GM12878 (cell line): ENCODE data around the gene CLEC17A. TPM values are rescaled to one million over a fixed set of nuclear protein-coding genes. Genes with fewer than 3 reads are reported as not detected.

Experiments
- BACH1 ChIP-seq: fragments of 450-650 bp; IDR thresholded peaks from 2 replicates; pipeline ENCODE4 v1.6.1; 2017; ENCODE audit warnings: mild to moderate bottlenecking, borderline replicate concordance
- BCL11A ChIP-seq: IDR thresholded peaks from 2 replicates; pipeline ENCODE4 v1.6.1; 2011; ENCODE audit warnings: low read depth, low read length
- BCL3 ChIP-seq: IDR thresholded peaks from 2 replicates; pipeline ENCODE4 v1.6.1; 2011; ENCODE audit warnings: borderline replicate concordance, low read depth, mild to moderate bottlenecking, moderate library complexity, low read length; ENCODE audit not compliant: insufficient read depth, poor library complexity, severe bottlenecking
- BCLAF1 ChIP-seq: fragments of 450-650 bp; IDR thresholded peaks from 2 replicates; pipeline ENCODE4 v1.6.1; 2017; ENCODE audit warnings: antibody characterized with exemption, mild to moderate bottlenecking, moderate library complexity
- BRCA1 ChIP-seq: IDR thresholded peaks from 2 replicates; pipeline ENCODE4 v1.6.1; 2011; ENCODE audit warnings: low read depth, low read length, improper control_type of control experiment
- CBX5 ChIP-seq: sonication (generic); IDR thresholded peaks from 2 replicates; pipeline ENCODE4 v1.6.1; 2016; ENCODE audit warnings: low read depth, moderate library complexity, mild to moderate bottlenecking, inconsistent platforms
- EGR1 ChIP-seq, 2 experiments: IDR thresholded peaks; 1 replicate in 1 of 2; 2 replicates in 1 of 2; pipeline ENCODE4 v1.6.1; 2011 to 2012; ENCODE audit warnings: low read depth in 2 of 2, low read length in 2 of 2, borderline replicate concordance in 1 of 2, mild to moderate bottlenecking in 1 of 2, moderate library complexity in 1 of 2
- JUND ChIP-seq: IDR thresholded peaks from 2 replicates; pipeline ENCODE4 v1.6.1; 2012; ENCODE audit warnings: low read depth, mild to moderate bottlenecking, low read length, improper control_type of control experiment, moderate library complexity
- KLF5 ChIP-seq: fragments of 450-650 bp; IDR thresholded peaks from 2 replicates; pipeline ENCODE4 v1.6.1; 2014; ENCODE audit warnings: mild to moderate bottlenecking; ENCODE audit not compliant: partially characterized antibody
- MAX ChIP-seq: IDR thresholded peaks from 2 replicates; pipeline ENCODE4 v1.6.1; 2012; ENCODE audit warnings: low read depth, low read length, improper control_type of control experiment
- MTA3 ChIP-seq: IDR thresholded peaks from 2 replicates; pipeline ENCODE4 v1.6.1; 2012; ENCODE audit warnings: low read length, inconsistent platforms, borderline replicate concordance
- NBN ChIP-seq: fragments of 450-650 bp; IDR thresholded peaks from 2 replicates; pipeline ENCODE4 v1.6.1; 2016
- NR2C2 ChIP-seq: IDR thresholded peaks from 2 replicates; pipeline ENCODE4 v1.6.1; 2011; ENCODE audit warnings: borderline replicate concordance, low read depth; ENCODE audit not compliant: control insufficient read depth, insufficient read length
- PML ChIP-seq: IDR thresholded peaks from 2 replicates; pipeline ENCODE4 v1.6.1; 2012; ENCODE audit warnings: low read length, inconsistent platforms
- POLR2A ChIP-seq: IDR thresholded peaks from 2 replicates; pipeline ENCODE4 v1.6.1; 2011; ENCODE audit warnings: low read depth, mild to moderate bottlenecking, low read length
- RUNX3 ChIP-seq: IDR thresholded peaks from 2 replicates; pipeline ENCODE4 v1.6.1; 2012; ENCODE audit warnings: low read length, inconsistent platforms
- SP1 ChIP-seq: IDR thresholded peaks from one replicate; pipeline ENCODE4 v1.6.1; 2011; ENCODE audit warnings: low read depth, low read length
- SREBF1 ChIP-seq: IDR thresholded peaks from 2 replicates; pipeline ENCODE4 v1.6.1; 2012; ENCODE audit warnings: mild to moderate bottlenecking, low read length
- STAT3 ChIP-seq: IDR thresholded peaks from 2 replicates; pipeline ENCODE4 v1.6.1; 2011; ENCODE audit warnings: low read depth, low read length, improper control_type of control experiment
- SUPT20H ChIP-seq: IDR thresholded peaks from 2 replicates; pipeline ENCODE4 v1.6.1; 2011; ENCODE audit warnings: low read depth, mild to moderate bottlenecking, low read length, moderate library complexity, borderline replicate concordance; ENCODE audit not compliant: control insufficient read depth
- SUZ12 ChIP-seq: fragments of 200-600 bp; sonication (generic); IDR thresholded peaks from one replicate; pipeline ENCODE4 v1.6.1; 2018; ENCODE audit warnings: antibody characterized with exemption, mild to moderate bottlenecking; ENCODE audit not compliant: unreplicated experiment
- ZBTB4 ChIP-seq: fragments of 450-650 bp; formaldehyde crosslinking; IDR thresholded peaks from 2 replicates; pipeline ENCODE4 v1.4.0; 2022; ENCODE audit warnings: mild to moderate bottlenecking, moderate library complexity
- ZNF622 ChIP-seq: fragments of 450-650 bp; IDR thresholded peaks from 2 replicates; pipeline ENCODE4 v1.6.1; 2017; ENCODE audit warnings: mild to moderate bottlenecking, inconsistent platforms
- polyA plus RNA-seq, 11 experiments: library from polyadenylated mRNA; depleted of rRNA in 4 of 11; unstranded in 6 of 11; stranded (reverse) in 5 of 11; fragments of >200 nt; fragmentation: Nextera tagmentation in 4 of 11; fragmentation: Illumina TruSeq in 1 of 11; extraction: Ambion mirVana in 4 of 11; extraction: Trizol in 1 of 11; gene quantifications; 1 replicate in 1 of 11; 2 replicates in 10 of 11; pipeline versions ENCODE4 v1.2.1 to v1.2.3, GENCODE V29; 2011 to 2016; ENCODE audit warnings: inconsistent platforms in 2 of 11, missing spikeins in 2 of 11, low read depth in 1 of 11
- total RNA-seq, 4 experiments: library from RNA; depleted of rRNA in 3 of 4; stranded (reverse); fragments of >200 nt in 3 of 4; fragmentation: Illumina TruSeq in 1 of 4; extraction: Trizol in 1 of 4; gene quantifications; 2 replicates each; pipeline versions ENCODE4 v1.2.1 to v1.2.3, GENCODE V29; 2013 to 2021

The CLEC17A gene
- total and polyA plus RNA-seq, 10 of the 15 experiments (the other 5 are each of a cell fraction or from before 2014, with no cell fraction given) = 12.9 to 131 (median 97.3) TPM

GRCh38 chr19:14556662-14557188, 26.2 kb upstream of the CLEC17A start (continued):
- TF ChIP-seq RUNX3 (no peak), MTA3 (no peak), BCLAF1 (no peak), EGR1 (IDR thresholded peaks at IDR 0.05; ENCODE audit: borderline replicate concordance in 1 of 2, low read depth in 2 of 2, low read length in 2 of 2) (no peak), NBN (no peak), JUND (no peak), PML (no peak), SP1 (no peak), POLR2A (no peak), STAT3 (no peak), BACH1 (0 out of 2 replicates have a peak, but pooled peaks have one; percentile 13), SUPT20H (no peak), BRCA1 (no peak), MAX (no peak), NR2C2 (no peak), BCL11A (no peak), CBX5 (no peak), ZBTB4 (CRISPR knock-in tag) (no peak), SREBF1 (no peak), ZNF622 (no peak), SUZ12 (no peak), KLF5 (no peak), BCL3 (no peak)
